ENCODE measurements around the gene DERA. TPM values are rescaled to one million over a fixed set of nuclear protein-coding genes. Genes with fewer than 3 reads are reported as not detected.

Gene DERA
- total and polyA plus RNA-seq, 4 donors = 23.5 to 32.7 (median 29.3) TPM

GRCh38 chr12:15879413-15879812 is 31.7 kb upstream of the DERA start:
- Histone ChIP-seq H3K36me3 (ENCODE audit: control insufficient read depth, insufficient read depth, low read length) (peaks cover 4% of the 10 kb centered on the region), H3K27me3 (ENCODE audit: control insufficient read depth, insufficient read depth, low read length) (no peaks in the 10 kb centered on the region), H3K9me3 (ENCODE audit: control insufficient read depth, insufficient read depth, low read length) (no peaks in the 10 kb centered on the region), H3K4me3 (ENCODE audit: low read depth, low read length) (no peak overlapping the region), H3K27ac (ENCODE audit: low read depth, low read length) (no peak overlapping the region), H3K4me1 (ENCODE audit: control insufficient read depth, insufficient read depth, low read length) (no peaks in the 10 kb centered on the region)
- DNase-seq (ENCODE audit: low read depth in 4 of 6, low spot score in 6 of 6) = no peak
- 88% methylated on average over 2 of the region's 3 CpGs for WGBS (ENCODE audit: insufficient coverage)

- H3K9me3 ChIP-seq (ENCODE audit: control insufficient read depth, insufficient read depth, low read length) = no peaks in the 10 kb centered on the region
- no peaks in the 10 kb centered on the region for H3K27me3 ChIP-seq (ENCODE audit: control insufficient read depth, insufficient read depth, low read length)
- H3K4me3 ChIP-seq (ENCODE audit: low read depth, low read length) = no peak overlapping the region
- no peaks in the 10 kb centered on the region for H3K4me1 ChIP-seq (ENCODE audit: control insufficient read depth, insufficient read depth, low read length)
- DNase-seq (ENCODE audit: low read depth in 4 of 6, low spot score in 6 of 6) = no peak
- WGBS (ENCODE audit: insufficient coverage) = 85% methylated on average over 2 of the region's 3 CpGs
- no peak overlapping the region for H3K27ac ChIP-seq (ENCODE audit: low read depth, low read length)
- H3K36me3 ChIP-seq (ENCODE audit: control insufficient read depth, insufficient read depth, low read length) = no peaks in the 10 kb centered on the region
These were observed 30.4 kb upstream of the DERA start for GRCh38 chr12:15880721-15881120.

DNA sequence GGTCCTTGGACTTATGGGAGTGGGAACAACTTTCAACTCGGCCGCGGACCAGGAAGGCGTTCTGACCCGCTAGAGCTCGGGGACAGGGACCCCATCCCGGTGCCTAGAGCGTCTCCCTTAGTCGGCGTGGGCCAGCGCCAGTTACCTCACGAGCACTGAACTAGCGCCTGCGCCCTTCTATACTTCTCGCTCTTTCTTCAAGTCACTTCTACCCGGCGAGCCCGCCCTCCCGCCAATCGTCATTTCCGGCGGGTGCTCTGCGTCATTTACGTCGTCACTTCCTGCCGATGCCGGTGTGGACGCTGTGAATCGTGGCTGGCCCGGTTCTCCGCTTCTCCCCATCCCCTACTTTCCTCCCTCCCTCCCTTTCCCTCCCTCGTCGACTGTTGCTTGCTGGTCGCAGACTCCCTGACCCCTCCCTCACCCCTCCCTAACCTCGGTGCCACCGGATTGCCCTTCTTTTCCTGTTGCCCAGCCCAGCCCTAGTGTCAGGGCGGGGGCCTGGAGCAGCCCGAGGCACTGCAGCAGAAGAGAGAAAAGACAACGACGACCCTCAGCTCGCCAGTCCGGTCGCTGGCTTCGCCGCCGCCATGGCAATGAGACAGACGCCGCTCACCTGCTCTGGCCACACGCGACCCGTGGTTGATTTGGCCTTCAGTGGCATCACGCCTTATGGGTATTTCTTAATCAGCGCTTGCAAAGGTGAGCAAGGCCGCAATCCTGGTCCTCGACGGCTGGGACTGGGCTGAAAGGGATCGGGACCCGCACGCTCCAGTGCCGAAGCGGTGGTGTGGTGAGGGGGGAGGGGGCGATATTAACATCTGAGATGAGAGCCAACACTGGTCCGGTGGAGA is 28.8 kb upstream of the DERA start, which contains the start of gene STRAP:
Gene STRAP (plus strand): TSS at position 270 of the 854 bp plus-strand sequence. CDS start 321 bp downstream, at position 591.
- Histone ChIP-seq H3K27ac (ENCODE audit: low read depth, low read length) (peak within 1 kb of the TSS; percentile 99), H3K36me3 (ENCODE audit: control insufficient read depth, insufficient read depth, low read length) (no peaks in the 10 kb centered on the region), H3K9me3 (ENCODE audit: control insufficient read depth, insufficient read depth, low read length) (no peaks in the 10 kb centered on the region), H3K4me3 (ENCODE audit: low read depth, low read length) (peak within 1 kb of the TSS; percentile 100), H3K27me3 (ENCODE audit: control insufficient read depth, insufficient read depth, low read length) (no peaks in the 10 kb centered on the region), H3K4me1 (ENCODE audit: control insufficient read depth, insufficient read depth, low read length) (no peaks in the 10 kb centered on the region)
- DNase-seq (ENCODE audit: low read depth in 4 of 6, low spot score in 6 of 6) = peak; percentile 96 to 99 (median 97)
- WGBS (ENCODE audit: insufficient coverage) = 0% methylated on average over 61 of the region's 63 CpGs

DNA sequence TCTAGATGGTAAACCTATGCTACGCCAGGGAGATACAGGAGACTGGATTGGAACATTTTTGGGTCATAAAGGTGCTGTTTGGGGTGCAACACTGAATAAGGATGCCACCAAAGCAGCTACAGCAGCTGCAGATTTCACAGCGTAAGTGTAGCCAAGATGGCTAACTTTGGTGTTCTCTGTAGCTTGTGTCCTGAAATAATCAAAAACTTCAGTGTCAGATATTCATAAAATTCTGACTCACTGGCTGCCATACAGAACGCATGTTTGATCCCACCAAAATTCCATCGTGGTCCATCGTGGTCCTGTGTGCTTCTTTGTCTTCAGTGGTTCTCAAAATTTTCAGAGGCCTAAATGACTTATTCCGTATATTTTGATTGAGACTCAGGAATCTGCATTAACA is 27.6 kb upstream of the DERA start:
- H3K4me3 ChIP-seq (ENCODE audit: low read depth, low read length) = peak overlapping the region; percentile 100
- WGBS (ENCODE audit: insufficient coverage) = 52% methylated on average over 6 of the region's 6 CpGs

DNA sequence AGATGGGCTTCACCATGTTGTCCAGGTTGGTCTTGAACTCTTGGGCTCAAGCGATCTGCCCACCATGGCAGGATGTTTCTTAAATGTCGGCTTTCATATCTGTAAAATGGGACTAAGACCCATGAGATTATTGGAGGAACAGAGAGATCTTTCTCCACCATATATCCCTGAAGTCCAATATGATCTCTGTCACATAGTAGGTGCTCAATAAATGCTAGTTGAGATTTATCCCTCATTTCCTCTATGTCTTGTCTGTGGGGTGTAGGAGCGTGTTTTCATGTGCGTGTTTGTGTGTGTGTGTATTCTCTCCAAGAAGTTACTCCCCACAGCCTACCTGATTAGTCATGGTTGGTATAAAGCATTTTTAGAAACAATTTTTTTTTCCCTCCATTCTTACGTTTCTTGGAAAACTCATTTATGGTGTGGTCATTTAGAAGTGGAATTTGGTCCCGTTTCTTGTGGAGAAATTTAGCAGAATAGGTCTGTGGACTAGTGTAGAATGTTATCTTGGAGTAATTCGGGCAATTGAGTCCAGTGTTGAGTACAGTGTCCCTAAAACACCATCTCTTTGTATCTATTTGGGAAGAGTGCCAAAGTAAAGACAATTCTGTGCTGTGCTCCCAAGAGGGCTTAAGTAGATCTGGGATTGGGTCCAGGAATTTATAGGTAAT is 24.6 kb upstream of the DERA start:
- H3K27ac ChIP-seq (ENCODE audit: low read depth, low read length) = no peak overlapping the region
- peaks cover 5% of the 10 kb centered on the region for H3K36me3 ChIP-seq (ENCODE audit: control insufficient read depth, insufficient read depth, low read length)
- H3K9me3 ChIP-seq (ENCODE audit: control insufficient read depth, insufficient read depth, low read length) = no peaks in the 10 kb centered on the region
- no peaks in the 10 kb centered on the region for H3K4me1 ChIP-seq (ENCODE audit: control insufficient read depth, insufficient read depth, low read length)
- no CpG with 5 or more reads among the region's 7 CpGs for WGBS (ENCODE audit: insufficient coverage)
- no peak overlapping the region for H3K4me3 ChIP-seq (ENCODE audit: low read depth, low read length)
- peak in 2 of 6 donors; percentile 45 to 66 for DNase-seq (ENCODE audit: low read depth in 4 of 6, low spot score in 6 of 6)
- H3K27me3 ChIP-seq (ENCODE audit: control insufficient read depth, insufficient read depth, low read length) = no peaks in the 10 kb centered on the region

More for the DNA sequence above, 27.6 kb upstream of the DERA start:
- H3K9me3 ChIP-seq (ENCODE audit: control insufficient read depth, insufficient read depth, low read length) = no peaks in the 10 kb centered on the region
- no peaks in the 10 kb centered on the region for H3K36me3 ChIP-seq (ENCODE audit: control insufficient read depth, insufficient read depth, low read length)
- no peaks in the 10 kb centered on the region for H3K4me1 ChIP-seq (ENCODE audit: control insufficient read depth, insufficient read depth, low read length)
- DNase-seq (ENCODE audit: low read depth in 4 of 6, low spot score in 6 of 6) = peak in 1 of 6 donors; percentile 2
- no peak overlapping the region for H3K27ac ChIP-seq (ENCODE audit: low read depth, low read length)
- H3K27me3 ChIP-seq (ENCODE audit: control insufficient read depth, insufficient read depth, low read length) = no peaks in the 10 kb centered on the region

GRCh38 chr12:15887043-15887817 is 23.9 kb upstream of the DERA start:
- H3K4me1 ChIP-seq (ENCODE audit: control insufficient read depth, insufficient read depth, low read length) = no peaks in the 10 kb centered on the region
- H3K27ac ChIP-seq (ENCODE audit: low read depth, low read length) = no peak overlapping the region
- no peak overlapping the region for H3K4me3 ChIP-seq (ENCODE audit: low read depth, low read length)

DNA sequence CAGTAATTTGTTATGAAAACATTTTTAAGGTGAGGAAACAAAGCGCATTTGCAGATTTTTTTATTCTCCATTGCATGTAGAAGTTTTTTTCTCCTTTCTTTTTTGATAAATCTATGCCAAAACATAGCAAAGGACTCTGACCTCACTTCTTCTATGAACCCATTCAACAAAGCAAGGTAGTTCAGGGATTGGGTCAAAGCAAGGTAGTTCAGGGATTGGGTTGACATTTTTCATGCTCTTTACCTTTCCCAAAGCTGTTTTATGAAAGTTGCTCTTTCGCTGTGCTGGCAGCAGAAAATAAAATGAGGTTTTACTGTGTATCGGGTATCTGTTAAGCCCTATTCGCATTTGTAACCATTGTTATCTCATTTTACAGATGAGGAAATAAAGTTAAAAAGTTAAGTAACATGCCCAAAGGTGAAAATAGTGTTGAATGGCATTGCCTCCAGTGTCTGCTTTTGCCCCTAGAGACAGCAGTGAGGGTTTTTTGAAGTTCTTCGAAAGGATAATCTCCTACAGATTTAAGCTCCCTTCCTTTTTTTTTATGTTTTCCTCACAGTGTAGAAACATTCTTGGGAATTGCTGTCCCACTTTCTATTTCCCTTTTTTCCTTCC is 18.4 kb upstream of the DERA start:
- no peaks in the 10 kb centered on the region for H3K27me3 ChIP-seq (ENCODE audit: control insufficient read depth, insufficient read depth, low read length)
- H3K4me1 ChIP-seq (ENCODE audit: control insufficient read depth, insufficient read depth, low read length) = no peaks in the 10 kb centered on the region
- H3K36me3 ChIP-seq (ENCODE audit: control insufficient read depth, insufficient read depth, low read length) = peaks cover 20% of the 10 kb centered on the region
- H3K27ac ChIP-seq (ENCODE audit: low read depth, low read length) = no peak overlapping the region
- WGBS (ENCODE audit: insufficient coverage) = no CpG with 5 or more reads among the region's 5 CpGs
- DNase-seq (ENCODE audit: low read depth in 4 of 6, low spot score in 6 of 6) = no peak
- no peaks in the 10 kb centered on the region for H3K9me3 ChIP-seq (ENCODE audit: control insufficient read depth, insufficient read depth, low read length)
- H3K4me3 ChIP-seq (ENCODE audit: low read depth, low read length) = no peak overlapping the region

More at GRCh38 chr12:15887043-15887817, 23.9 kb upstream of the DERA start:
- DNase-seq (ENCODE audit: low read depth in 4 of 6, low spot score in 6 of 6) = no peak
- no peaks in the 10 kb centered on the region for H3K9me3 ChIP-seq (ENCODE audit: control insufficient read depth, insufficient read depth, low read length)
- WGBS (ENCODE audit: insufficient coverage) = 79% methylated on average over 2 of the region's 5 CpGs
- H3K27me3 ChIP-seq (ENCODE audit: control insufficient read depth, insufficient read depth, low read length) = no peaks in the 10 kb centered on the region
- H3K36me3 ChIP-seq (ENCODE audit: control insufficient read depth, insufficient read depth, low read length) = peaks cover 8% of the 10 kb centered on the region

GRCh38 chr12:15893260-15893659 is 17.9 kb upstream of the DERA start:
- Histone ChIP-seq H3K9me3 (ENCODE audit: control insufficient read depth, insufficient read depth, low read length) (no peaks in the 10 kb centered on the region), H3K27ac (ENCODE audit: low read depth, low read length) (no peak overlapping the region), H3K4me1 (ENCODE audit: control insufficient read depth, insufficient read depth, low read length) (no peaks in the 10 kb centered on the region), H3K36me3 (ENCODE audit: control insufficient read depth, insufficient read depth, low read length) (peaks cover 20% of the 10 kb centered on the region), H3K4me3 (ENCODE audit: low read depth, low read length) (no peak overlapping the region), H3K27me3 (ENCODE audit: control insufficient read depth, insufficient read depth, low read length) (no peaks in the 10 kb centered on the region)
- DNase-seq (ENCODE audit: low read depth in 4 of 6, low spot score in 6 of 6) = no peak
- no CpG with 5 or more reads among the region's 3 CpGs for WGBS (ENCODE audit: insufficient coverage)

DNA sequence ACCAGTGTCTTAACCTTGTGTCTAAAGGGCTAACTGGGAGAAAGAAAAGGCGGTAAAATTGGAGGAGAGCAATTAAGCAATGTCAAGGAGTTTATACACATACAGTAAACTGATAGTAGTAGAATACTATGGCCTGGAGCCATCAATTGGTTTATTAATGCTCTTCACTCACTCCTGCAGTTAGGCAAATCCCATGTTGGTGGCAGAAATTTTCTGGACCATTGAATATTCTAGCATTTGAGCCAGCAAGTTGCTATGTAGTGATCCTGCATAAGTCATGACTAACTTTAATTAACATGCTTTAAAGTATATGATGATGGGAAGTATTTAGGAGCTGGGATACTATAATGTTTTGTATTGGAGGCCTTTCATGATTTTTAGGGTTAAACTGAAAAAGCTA is 14.3 kb upstream of the DERA start:
- H3K27me3 ChIP-seq (ENCODE audit: control insufficient read depth, insufficient read depth, low read length) = no peaks in the 10 kb centered on the region
- no peak for DNase-seq (ENCODE audit: low read depth in 4 of 6, low spot score in 6 of 6)
- peaks cover 23% of the 10 kb centered on the region for H3K36me3 ChIP-seq (ENCODE audit: control insufficient read depth, insufficient read depth, low read length)
- H3K9me3 ChIP-seq (ENCODE audit: control insufficient read depth, insufficient read depth, low read length) = no peaks in the 10 kb centered on the region
- no CpG with 5 or more reads among the region's 1 CpG for WGBS (ENCODE audit: insufficient coverage)
- no peaks in the 10 kb centered on the region for H3K4me1 ChIP-seq (ENCODE audit: control insufficient read depth, insufficient read depth, low read length)
- no peak overlapping the region for H3K4me3 ChIP-seq (ENCODE audit: low read depth, low read length)
- H3K27ac ChIP-seq (ENCODE audit: low read depth, low read length) = no peak overlapping the region
